Fibroblast of upper back skin (primary cell): ENCODE results near the gene HNF1A.
"Not testable (repeated sequence)": the region's sequence is repeated elsewhere in the genome, so short reads cannot be mapped to it uniquely, and the experiment has no call there.

Experiments used
- DNase-seq: peaks from one replicate; pipeline ENCODE4 v3.0.0-alpha.2; 2013

Gene HNF1A

GRCh38 chr12:120978296-120979219, at the start of gene HNF1A:
TSS of gene HNF1A (plus strand) at chr12:120978543. CDS start at chr12:120978769, 226 bp downstream.
- no peak for DNase-seq

GRCh38 chr12:120928864-120929652, 49.3 kb upstream of the HNF1A start:
- DNase-seq, result no peak

GRCh38 chr12:120930032-120930431, 48.3 kb upstream of the HNF1A start:
- no peak for DNase-seq

- DNase-seq, result no peak
Measured at GRCh38 chr12:120932058-120932457, 46.3 kb upstream of the HNF1A start.

- no peak for DNase-seq
Measured at GRCh38 chr12:120932956-120933526, 45.3 kb upstream of the HNF1A start.

GRCh38 chr12:120933786-120934185, 44.6 kb upstream of the HNF1A start:
- DNase-seq, result no peak

- DNase-seq, result no peak
Measured at GRCh38 chr12:120936197-120936596, 42.1 kb upstream of the HNF1A start.

GRCh38 chr12:120938496-120938895, 39.8 kb upstream of the HNF1A start:
- DNase-seq, result no peak

GRCh38 chr12:120939523-120939922, 38.8 kb upstream of the HNF1A start:
- DNase-seq, result no peak

- no peak for DNase-seq
Measured at GRCh38 chr12:120940006-120940405, 38.3 kb upstream of the HNF1A start.

- peak; percentile 18 for DNase-seq
Measured at GRCh38 chr12:120940799-120941198, 37.5 kb upstream of the HNF1A start.

GRCh38 chr12:120941412-120941811, 36.9 kb upstream of the HNF1A start:
- DNase-seq, result no peak

- DNase-seq, result no peak
Measured at GRCh38 chr12:120941846-120942405, 36.4 kb upstream of the HNF1A start.

- DNase-seq, result no peak
Measured at GRCh38 chr12:120943482-120943881, 34.9 kb upstream of the HNF1A start.

GRCh38 chr12:120944645-120945217, 33.6 kb upstream of the HNF1A start:
- DNase-seq, result peak; percentile 19

GRCh38 chr12:120945516-120945915, 32.8 kb upstream of the HNF1A start:
- not testable (repeated sequence) for DNase-seq

GRCh38 chr12:120950260-120950799, 28.0 kb upstream of the HNF1A start:
- DNase-seq, result not testable (repeated sequence)

GRCh38 chr12:120950807-120951206, 27.5 kb upstream of the HNF1A start:
- no peak for DNase-seq

GRCh38 chr12:120955232-120955631, 23.1 kb upstream of the HNF1A start:
- no peak for DNase-seq

- DNase-seq, result no peak
Measured at GRCh38 chr12:120956579-120957300, 21.6 kb upstream of the HNF1A start.

GRCh38 chr12:120959111-120959878, 19.0 kb upstream of the HNF1A start:
- no peak for DNase-seq
